Endothelial cell of coronary artery (primary cell): ENCODE measurements around the gene OR14A2. TPM values are rescaled to one million over a fixed set of nuclear protein-coding genes. Genes with fewer than 3 reads are reported as not detected.

Source experiments
- total RNA-seq: library from RNA; depleted of rRNA; stranded (reverse); fragments of >200 nt; gene quantifications from 2 replicates; pipeline ENCODE4 v1.2.3, GENCODE V29; 2014

The OR14A2 gene
- total RNA-seq = not detected in 2 replicates

DNA sequence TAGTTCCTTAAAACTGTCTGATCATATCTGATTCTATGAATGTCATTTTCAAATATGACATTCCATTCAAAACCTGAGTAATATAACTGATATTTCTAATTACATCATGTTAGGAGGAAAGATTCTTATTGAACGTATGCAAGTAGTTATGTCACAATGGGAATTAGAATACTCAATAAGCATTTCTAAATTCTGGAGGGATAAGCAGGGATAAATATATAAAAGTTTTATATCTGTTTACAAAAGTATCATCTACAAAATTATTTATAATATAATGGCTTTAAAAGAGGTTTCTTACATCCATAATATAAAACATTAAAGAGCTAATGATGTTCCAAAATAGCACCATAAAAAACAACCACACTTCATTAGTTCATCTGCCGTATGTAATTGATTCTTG lies at the start of gene OR14A2:
OR14A2 (minus strand) TSS at position 101 of the 400 bp plus-strand sequence.

DNA sequence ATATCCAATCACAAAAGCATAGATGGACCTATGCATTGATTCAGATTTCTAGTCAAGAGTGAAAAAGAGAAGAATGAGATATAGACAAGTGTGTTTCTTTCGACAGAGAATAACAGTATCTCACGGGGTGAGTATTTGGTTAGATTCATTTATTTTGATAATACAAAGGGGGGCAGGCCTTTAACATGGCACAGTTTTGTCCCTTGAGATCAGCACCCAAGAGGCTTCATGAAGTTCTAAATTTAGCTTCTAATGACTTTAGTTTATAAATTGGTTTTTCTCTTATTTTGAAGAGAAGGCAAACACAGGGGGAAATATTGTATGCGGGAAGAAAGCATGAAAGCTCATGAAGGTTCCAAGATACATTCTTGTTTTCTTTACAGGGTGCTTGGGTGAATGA lies 12.5 kb upstream of the OR14A2 start, which contains the start of gene OR1C1:
OR1C1 (minus strand) TSS at position 101 of the 400 bp plus-strand sequence. CDS start 2,150 bp downstream, outside the sequence.

GRCh38 chr1:247738315-247738714 lies 9.6 kb downstream of the OR14A2 start, which contains the start of gene OR14K1:
OR14K1 (plus strand) TSS chr1:247738615; CDS start chr1:247738615, 0 bp downstream.

DNA sequence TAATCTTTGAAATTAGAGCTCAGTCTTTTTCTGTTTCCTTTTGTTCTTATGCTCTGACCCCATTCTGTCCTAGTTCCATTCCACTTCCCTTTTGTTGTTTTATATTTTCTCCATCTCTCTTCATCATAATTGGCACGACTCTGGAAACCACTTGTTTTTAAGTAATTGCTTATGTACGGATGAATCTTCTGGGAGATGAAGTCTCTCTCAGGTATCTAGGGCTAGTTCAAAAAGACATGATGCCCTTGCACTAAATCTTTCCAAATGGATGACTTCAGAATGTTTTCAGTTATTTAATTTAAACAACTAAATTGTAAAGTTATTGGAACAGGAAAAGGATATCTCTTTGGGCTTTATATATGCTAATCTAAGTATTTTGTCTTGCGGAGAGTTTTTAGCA lies 31.4 kb downstream of the OR14A2 start, which contains the start of gene OR6F1:
OR6F1 (minus strand) TSS at position 101 of the 400 bp plus-strand sequence. CDS start 3,891 bp downstream, outside the sequence.

GRCh38 chr1:247679639-247680038 lies 68.3 kb downstream of the OR14A2 start, which contains the start of gene OR13G1:
OR13G1 (minus strand) TSS chr1:247679739; CDS start chr1:247673041, 6,698 bp downstream.

Other genes starting within 250 kb of the OR14A2 start
- not detected in 2 replicates for gene OR2C3, start 211.7 kb downstream of the OR14A2 start, total RNA-seq
- not detected in 2 replicates for gene GCSAML, start 199.0 kb downstream of the OR14A2 start, total RNA-seq
- gene OR2G2, start 159.8 kb downstream of the OR14A2 start, total RNA-seq = not detected in 2 replicates
- not detected in 2 replicates for gene OR2G3, start 142.6 kb downstream of the OR14A2 start, total RNA-seq
- not detected in 2 replicates for gene OR13G1, start 68.4 kb downstream of the OR14A2 start, total RNA-seq
- gene OR6F1, start 31.5 kb downstream of the OR14A2 start, total RNA-seq = not detected in 2 replicates
- gene OR14K1, start 9.5 kb downstream of the OR14A2 start, total RNA-seq = not detected in 2 replicates
- not detected in 2 replicates for gene OR1C1, start 12.4 kb upstream of the OR14A2 start, total RNA-seq
- gene OR14A16, start 76.0 kb upstream of the OR14A2 start, total RNA-seq = not detected in 2 replicates
- gene OR11L1, start 93.8 kb upstream of the OR14A2 start, total RNA-seq = not detected in 2 replicates
- gene TRIM58, start 109.0 kb upstream of the OR14A2 start, total RNA-seq = under 0.01 and 0.09 TPM in 2 replicates
- gene OR2W3, start 147.4 kb upstream of the OR14A2 start, total RNA-seq = not detected in 2 replicates
- not detected in 2 replicates for gene OR2T8, start 172.1 kb upstream of the OR14A2 start, total RNA-seq
- gene OR2AJ1, start 176.7 kb upstream of the OR14A2 start, total RNA-seq = not detected in 2 replicates
- not detected in 2 replicates for gene OR2L8, start 200.7 kb upstream of the OR14A2 start, total RNA-seq
- gene OR2AK2, start 217.1 kb upstream of the OR14A2 start, total RNA-seq = not detected in 2 replicates